GM21528 (cell line): Measurements from ENCODE around the gene GARRE1.
"Not testable (repeated sequence)": the region's sequence is repeated elsewhere in the genome, so short reads cannot be mapped to it uniquely, and the experiment has no call there.

Experiments
- ATAC-seq: cut with Tn5 transposase; IDR thresholded peaks from one replicate; pipeline ENCODE4 v1.9.1; 2021; ENCODE audit warnings: mild to moderate bottlenecking, moderate library complexity; ENCODE audit not compliant: unreplicated experiment, low FRiP score

Gene GARRE1, protein sequence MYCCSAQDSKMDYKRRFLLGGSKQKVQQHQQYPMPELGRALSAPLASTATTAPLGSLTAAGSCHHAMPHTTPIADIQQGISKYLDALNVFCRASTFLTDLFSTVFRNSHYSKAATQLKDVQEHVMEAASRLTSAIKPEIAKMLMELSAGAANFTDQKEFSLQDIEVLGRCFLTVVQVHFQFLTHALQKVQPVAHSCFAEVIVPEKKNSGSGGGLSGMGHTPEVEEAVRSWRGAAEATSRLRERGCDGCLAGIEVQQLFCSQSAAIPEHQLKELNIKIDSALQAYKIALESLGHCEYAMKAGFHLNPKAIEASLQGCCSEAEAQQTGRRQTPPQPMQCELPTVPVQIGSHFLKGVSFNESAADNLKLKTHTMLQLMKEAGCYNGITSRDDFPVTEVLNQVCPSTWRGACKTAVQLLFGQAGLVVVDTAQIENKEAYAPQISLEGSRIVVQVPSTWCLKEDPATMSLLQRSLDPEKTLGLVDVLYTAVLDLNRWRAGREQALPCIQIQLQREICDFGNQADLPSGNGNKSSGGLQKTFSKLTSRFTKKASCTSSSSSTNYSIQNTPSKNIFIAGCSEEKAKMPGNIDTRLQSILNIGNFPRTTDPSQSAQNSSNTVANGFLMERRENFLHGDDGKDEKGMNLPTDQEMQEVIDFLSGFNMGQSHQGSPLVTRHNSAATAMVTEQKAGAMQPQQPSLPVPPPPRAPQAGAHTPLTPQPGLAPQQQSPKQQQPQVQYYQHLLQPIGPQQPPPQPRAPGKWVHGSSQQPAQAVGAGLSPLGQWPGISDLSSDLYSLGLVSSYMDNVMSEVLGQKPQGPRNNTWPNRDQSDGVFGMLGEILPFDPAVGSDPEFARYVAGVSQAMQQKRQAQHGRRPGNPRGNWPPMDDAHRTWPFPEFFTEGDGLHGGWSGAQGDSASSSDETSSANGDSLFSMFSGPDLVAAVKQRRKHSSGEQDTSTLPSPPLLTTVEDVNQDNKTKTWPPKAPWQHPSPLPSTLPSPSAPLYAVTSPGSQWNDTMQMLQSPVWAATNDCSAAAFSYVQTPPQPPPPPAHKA (N-terminal part only)

GRCh38 chr19:34254046-34254697 lies at the start of gene GARRE1:
Gene GARRE1, plus strand, starts transcription at chr19:34254554. Its CDS starts 45,920 bp downstream, at chr19:34300474.
- peak; percentile 80 for ATAC-seq

DNA sequence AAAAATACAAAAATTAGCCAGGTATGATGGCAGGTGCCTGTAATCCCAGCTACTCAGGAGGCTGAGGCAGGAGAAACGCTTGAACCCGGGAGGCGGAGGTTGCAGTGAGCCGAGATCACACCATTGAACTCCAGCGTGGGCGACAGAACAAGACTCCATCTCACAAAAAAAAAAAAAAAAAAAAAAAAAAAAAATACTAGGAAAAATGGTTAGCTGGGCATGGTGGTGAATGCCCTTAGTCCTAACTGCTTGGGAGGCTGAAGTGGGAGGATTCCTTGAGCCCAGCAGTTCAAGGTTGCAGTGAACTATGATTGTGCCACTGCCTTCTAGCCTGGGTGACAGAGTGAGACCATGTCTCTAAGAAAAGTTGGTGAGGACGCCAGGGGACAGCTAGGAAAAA lies 49.0 kb upstream of the GARRE1 start:
- not testable (repeated sequence) for ATAC-seq

DNA sequence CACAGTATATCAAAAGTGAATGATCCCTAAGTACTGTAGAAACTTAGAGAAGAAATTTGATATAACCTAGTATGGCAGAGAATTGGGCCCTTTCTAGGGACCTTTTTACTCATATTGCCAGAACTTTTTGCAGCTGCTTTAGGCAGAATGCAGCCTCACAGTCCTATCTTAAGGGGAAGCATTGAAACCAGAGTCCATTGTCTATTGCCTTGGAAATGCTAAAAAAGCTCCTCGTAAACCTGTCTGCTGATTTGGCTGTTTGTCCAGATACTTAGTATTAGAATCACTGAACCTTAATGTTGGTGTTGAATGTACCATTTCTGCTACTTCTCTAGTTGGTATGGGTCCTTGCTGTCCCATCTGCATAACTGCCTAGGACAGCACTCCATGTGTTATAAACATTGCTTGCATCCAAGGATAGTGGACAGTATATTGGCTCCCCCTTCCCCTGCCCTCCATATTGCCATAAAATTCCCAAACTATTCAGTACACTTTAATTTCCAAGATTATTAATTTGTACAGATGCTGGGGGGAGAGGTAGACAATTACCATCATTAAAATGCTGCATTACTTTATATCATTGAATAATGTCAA lies 46.0 kb upstream of the GARRE1 start:
- ATAC-seq = no peak

DNA sequence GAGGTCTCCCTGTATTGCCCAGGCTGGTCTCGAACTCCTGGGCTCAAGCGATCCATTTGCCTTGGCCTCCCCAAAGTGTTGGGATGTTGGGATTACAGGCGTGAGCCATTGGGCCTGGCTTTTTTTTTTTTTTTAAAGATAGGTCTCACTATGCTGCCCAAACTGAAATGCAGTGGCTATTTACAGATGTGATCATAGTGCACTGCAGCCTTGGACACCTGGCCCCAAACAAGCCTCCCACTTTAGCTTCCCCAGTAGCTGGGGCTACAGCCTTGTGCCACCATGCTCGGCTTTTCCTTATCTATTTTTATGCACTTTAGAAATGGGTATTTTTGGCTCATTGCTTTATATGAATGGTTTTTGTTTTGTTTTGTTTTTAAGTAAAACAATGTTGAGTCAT lies 44.6 kb upstream of the GARRE1 start:
- ATAC-seq = no peak

DNA sequence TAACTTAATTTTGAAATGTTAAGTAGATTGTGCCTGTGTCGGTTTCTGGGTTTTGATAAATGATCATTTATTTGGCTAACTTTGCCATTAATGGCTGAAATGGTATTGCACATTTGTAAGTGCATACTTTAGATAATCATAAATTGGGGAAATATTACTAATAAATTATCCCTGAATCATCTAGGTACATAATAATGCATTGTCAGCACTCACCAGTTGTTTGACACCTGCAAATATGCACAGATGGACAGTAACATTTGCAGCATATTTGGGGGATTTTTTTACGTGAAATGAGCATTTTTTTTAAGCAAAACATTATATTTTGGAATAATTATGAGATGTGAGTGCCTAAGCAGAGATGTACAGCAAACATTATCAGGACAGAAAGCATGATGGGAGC lies 41.1 kb upstream of the GARRE1 start:
- no peak for ATAC-seq

DNA sequence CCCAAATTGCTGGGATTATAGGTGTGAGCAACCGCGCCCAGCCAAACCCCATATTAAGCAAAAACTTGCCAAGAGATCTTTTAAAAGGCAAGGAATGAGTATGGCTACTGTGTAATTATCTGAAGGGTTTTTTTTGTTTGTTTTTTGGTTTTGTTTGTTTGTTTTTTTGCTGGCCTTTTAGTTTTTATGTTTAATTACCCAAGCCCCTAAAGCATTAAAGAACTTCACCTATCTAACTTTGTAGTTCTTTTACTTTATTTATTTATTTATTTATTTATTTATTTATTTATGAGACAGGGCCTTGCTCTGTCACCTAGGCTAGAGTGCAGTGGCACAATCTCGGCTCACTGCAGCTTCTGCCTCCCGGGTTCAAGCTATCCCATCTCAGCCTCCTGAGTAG lies 40.3 kb upstream of the GARRE1 start:
- no peak for ATAC-seq

DNA sequence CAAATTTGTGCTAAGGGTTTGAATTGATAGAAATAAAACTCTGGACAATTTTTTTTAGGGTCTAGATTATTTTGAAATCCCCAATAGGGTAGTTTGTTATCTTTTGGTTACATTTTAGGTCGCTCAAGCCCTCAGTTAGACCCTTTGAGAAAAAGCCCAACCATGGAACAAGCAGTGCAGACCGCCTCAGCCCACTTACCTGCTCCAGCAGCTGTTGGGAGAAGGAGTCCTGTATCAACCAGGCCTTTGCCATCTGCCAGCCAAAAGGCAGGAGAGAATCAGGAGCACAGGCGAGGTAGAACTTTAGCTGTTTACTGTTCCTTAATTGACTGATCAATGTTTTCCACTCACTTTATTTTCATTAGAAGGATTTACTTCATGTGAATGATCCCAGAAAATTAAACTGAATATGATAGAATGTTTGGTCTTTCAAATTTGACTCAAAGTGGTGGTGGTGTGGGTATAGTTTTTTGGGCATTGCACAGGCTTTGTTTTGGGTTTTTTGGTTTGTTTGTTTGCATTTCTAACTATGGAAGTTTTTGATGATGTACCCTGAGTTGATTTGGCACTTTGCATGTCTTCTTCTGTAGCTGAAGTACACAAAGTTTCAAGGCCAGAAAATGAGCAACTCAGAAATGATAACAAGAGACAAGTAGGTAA lies 39.2 kb upstream of the GARRE1 start:
- ATAC-seq = no peak

- no peak for ATAC-seq
Measured at GRCh38 chr19:34215666-34216038, 38.7 kb upstream of the GARRE1 start.

DNA sequence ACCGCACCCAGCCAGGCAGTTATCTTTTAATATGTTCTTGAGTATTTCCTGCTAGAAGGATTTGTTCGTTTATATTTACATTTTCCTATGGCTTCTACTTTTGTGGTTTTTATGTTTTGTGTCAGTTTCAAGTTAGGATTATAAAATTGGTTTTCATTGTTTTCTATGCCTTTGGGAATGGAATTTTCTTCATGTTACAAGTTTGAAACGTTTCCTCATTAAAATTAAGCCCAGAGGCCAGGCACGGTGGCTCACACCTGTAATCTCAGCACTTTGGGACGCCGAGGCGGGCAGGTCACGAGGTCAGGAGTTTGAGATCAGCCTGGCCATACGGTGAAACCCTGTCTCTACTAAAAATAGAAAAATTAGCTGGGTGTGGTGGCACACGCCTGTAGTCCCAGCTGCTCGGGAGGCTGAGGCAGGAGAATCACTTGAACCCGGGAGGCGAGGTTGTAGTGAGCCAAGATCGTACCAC lies 37.6 kb upstream of the GARRE1 start:
- not testable (repeated sequence) for ATAC-seq

DNA sequence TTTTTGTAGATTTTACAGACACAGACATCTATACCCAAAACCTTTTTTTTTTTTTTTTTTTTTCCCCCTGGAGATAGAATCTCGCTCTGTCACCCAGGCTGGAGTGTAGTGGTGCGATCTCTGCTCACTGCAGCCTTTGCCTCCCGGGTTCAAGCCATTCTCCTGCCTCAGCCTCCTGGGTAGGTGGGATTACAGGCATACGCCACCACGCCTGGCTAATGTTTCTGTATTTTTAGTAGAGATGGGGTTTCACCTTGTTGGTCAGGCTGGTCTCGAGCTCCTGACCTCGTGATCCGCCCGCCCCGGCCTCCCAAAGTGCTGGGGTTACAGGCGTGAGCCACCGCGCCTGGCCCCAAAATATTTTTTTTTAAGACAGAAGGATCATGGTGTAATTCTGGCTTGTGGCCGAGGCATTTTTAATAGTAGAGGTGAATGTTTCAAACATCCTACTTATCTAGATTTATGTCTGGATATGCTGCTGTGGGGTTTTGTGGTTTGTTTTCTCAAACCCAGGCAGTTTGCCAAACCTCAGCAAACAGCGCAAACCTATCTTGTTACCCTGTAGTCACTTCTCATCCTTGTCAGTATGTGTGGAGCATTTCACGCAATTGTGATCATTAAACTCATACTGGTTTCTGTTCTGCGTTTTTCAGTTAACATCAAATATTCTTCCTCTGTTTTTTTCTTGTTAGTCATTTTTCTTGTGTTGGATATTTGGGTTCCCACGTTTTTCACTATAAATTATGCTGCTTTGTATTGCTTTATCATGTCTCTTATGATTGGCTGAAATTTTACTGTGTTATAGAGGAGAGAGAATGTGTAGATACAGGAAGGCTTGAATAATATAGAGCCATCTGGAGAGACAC lies 36.2 kb upstream of the GARRE1 start:
- peak; percentile 55 for ATAC-seq

DNA sequence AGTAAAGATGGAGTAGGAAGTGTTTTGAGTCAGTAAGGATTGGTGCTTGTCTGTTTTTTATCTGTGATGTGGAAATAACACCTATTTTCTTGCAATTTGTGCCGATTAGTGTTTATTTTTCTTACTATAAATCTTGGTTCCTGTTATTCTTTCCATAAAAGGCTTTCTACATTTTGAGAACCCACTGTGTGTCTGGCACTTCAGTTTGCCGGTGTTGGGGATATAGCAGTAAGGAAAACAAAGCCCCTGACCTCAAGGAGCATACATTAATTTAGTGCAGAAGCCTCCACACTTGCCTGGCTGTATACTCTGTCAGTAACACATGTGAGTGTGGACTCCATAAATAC lies 35.6 kb upstream of the GARRE1 start:
- no peak for ATAC-seq

GRCh38 chr19:34220472-34221063 lies 33.8 kb upstream of the GARRE1 start:
- no peak for ATAC-seq

GRCh38 chr19:34222386-34222785 lies 32.0 kb upstream of the GARRE1 start:
- no peak for ATAC-seq

DNA sequence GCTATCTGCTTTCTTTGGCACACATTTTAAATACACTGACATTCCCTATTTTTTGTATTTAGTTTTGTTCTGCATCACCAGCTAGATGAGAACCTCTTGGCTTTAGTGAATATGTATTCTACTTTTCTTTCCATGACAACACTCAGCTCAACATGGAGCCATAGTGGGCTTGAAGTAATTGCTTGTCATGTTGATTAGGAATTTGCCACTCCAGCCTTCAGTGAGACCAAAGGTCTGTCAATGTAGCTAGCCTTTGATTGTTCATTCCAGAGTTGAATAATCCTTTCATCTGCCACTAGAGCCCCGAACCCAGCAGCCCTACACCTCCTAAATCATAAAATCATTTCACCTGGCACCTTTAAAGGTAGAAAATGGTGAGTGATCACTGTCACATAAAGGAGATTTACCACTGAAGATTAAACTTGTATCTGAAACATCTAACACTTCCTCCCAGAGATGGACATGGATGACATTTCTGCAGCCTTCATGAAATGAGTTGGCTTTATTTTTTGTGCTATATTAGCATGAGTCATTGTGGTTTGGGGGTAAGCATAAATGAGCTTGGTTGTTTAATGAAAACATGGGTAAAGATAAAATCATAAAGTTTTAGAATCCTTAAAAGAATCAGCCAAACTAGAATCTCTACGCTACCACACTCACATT lies 29.2 kb upstream of the GARRE1 start:
- no peak for ATAC-seq

GRCh38 chr19:34225659-34226015 lies 28.7 kb upstream of the GARRE1 start:
- ATAC-seq = no peak

DNA sequence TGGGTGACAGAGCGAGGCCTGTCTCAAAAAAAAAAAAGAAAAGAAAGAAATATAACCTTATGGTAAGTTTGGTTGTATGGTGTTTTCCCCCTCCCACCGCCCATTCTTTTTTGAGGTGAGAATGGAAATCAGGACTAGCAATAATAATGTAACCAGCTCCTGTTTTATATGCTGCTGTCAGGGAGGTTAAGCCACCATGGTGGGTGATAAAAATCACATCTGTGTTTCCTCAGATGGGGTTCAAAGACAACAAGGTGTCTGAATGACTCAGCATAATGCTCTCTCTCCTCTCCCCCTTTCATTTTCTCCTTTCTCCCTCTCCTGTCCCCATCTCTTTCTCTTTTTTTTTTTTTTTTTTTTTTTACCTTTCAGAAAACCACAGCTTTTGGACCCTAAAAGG lies 28.3 kb upstream of the GARRE1 start:
- no peak for ATAC-seq

- no peak for ATAC-seq
Measured at GRCh38 chr19:34228347-34228746, 26.0 kb upstream of the GARRE1 start.

DNA sequence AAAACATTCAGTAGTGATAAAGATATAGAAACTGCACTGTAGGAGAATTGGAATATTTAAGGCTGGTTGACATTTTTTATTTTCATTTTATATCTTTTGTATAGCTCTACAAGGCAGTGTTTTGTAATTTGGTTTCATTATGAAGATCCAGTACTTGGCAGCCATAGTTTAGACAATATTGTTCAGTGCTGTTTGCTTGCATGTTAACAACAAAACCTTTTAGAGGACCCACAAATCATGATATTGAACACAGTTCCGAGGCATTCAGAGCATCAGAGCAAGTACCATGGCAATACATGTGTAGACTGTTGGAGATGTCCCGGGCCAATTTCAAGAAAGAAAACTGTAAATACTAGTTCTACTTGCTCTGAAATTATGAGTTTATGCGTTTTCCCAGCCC lies 25.6 kb upstream of the GARRE1 start:
- no peak for ATAC-seq
